ENCODE results near the gene GREB1.

DNA sequence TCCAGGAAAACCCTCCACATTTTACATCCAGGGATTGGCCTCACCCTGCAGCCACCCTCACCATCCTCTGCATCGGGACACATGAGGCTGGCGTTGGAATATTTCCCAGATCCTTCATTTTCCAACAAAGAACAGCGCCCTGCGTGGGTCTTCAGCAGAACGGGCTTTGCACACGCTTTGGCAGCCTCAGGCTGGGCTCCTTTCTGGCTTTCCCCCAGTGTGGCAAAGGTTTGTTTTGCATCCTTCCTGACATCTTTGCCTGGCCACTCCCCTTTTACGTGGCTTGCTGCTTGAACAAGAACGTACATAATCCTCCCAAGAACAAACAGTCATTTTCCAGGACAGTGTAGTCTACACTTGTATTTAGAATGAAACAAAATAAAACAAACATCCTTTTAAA lies 25.6 kb upstream of the GREB1 start:
- TF ChIP-seq, protein P1, sequence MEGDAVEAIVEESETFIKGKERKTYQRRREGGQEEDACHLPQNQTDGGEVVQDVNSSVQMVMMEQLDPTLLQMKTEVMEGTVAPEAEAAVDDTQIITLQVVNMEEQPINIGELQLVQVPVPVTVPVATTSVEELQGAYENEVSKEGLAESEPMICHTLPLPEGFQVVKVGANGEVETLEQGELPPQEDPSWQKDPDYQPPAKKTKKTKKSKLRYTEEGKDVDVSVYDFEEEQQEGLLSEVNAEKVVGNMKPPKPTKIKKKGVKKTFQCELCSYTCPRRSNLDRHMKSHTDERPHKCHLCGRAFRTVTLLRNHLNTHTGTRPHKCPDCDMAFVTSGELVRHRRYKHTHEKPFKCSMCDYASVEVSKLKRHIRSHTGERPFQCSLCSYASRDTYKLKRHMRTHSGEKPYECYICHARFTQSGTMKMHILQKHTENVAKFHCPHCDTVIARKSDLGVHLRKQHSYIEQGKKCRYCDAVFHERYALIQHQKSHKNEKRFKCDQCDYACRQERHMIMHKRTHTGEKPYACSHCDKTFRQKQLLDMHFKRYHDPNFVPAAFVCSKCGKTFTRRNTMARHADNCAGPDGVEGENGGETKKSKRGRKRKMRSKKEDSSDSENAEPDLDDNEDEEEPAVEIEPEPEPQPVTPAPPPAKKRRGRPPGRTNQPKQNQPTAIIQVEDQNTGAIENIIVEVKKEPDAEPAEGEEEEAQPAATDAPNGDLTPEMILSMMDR (IDR thresholded peaks at IDR 0.05; ENCODE audit: low read depth, low read length), result no peak
- TF ChIP-seq EZH2phosphoT487 (IDR thresholded peaks at IDR 0.05; ENCODE audit: low read depth), result no peak

All from OCI-LY3 (cell line).